SU-DHL-6 (cell line): ENCODE results near the gene LAMA3.

Experiments
- H2AFZ ChIP-seq: fragments of 200-600 bp; sonication (generic); 2 replicates; pipeline ENCODE4 v1.6.1; 2014; ENCODE audit warnings: low read depth, mild to moderate bottlenecking, moderate library complexity, mixed read lengths, antibody characterized with exemption, low read length; ENCODE audit not compliant: severe bottlenecking
- H3F3A ChIP-seq: fragments of 200-600 bp; shearing (Covaris generic); 2 replicates; pipeline ENCODE4 v1.6.0; 2016; ENCODE audit warnings: antibody characterized with exemption, mild to moderate bottlenecking; ENCODE audit not compliant: insufficient read depth
- H3K27ac ChIP-seq: fragments of 200-600 bp; sonication (generic); 2 replicates; pipeline ENCODE4 v1.5.1; 2016; ENCODE audit warnings: low read depth, mild to moderate bottlenecking, low read length, moderate library complexity, mixed read lengths
- H3K27me3 ChIP-seq: fragments of 200-600 bp; sonication (generic), shearing (Covaris generic); 2 replicates; pipeline ENCODE4 v1.6.0; 2014; ENCODE audit warnings: mild to moderate bottlenecking, low read length
- H3K36me3 ChIP-seq: fragments of 200-600 bp; sonication (generic); 2 replicates; pipeline ENCODE4 v1.6.1; 2014; ENCODE audit warnings: mild to moderate bottlenecking, low read length, mixed read lengths
- H3K4me2 ChIP-seq: fragments of 300-600, 200-600 bp; shearing (Covaris generic), sonication (generic); 2 replicates; pipeline ENCODE4 v1.6.0; 2014; ENCODE audit warnings: low read length, low read depth, mild to moderate bottlenecking; ENCODE audit not compliant: poor library complexity, severe bottlenecking
- H3K4me3 ChIP-seq: fragments of 200-600 bp; sonication (generic); 2 replicates; pipeline ENCODE4 v1.5.1; 2014; ENCODE audit warnings: antibody characterized with exemption, low read length, mild to moderate bottlenecking, mixed read lengths; ENCODE audit not compliant: insufficient read depth, poor library complexity, severe bottlenecking
- H3K79me2 ChIP-seq: fragments of 200-600 bp; sonication (generic); 2 replicates; pipeline ENCODE4 v1.6.1; 2014; ENCODE audit warnings: mild to moderate bottlenecking, low read length, moderate library complexity; ENCODE audit not compliant: insufficient read depth
- H3K9ac ChIP-seq: fragments of 200-600 bp; sonication (generic); 2 replicates; pipeline ENCODE4 v1.7.0; 2014; ENCODE audit warnings: mild to moderate bottlenecking, low read length
- H3K9me2 ChIP-seq: fragments of 200-600 bp; sonication (generic); replicated peaks from 2 replicates; pipeline ENCODE4 v1.6.1; 2014; ENCODE audit warnings: low read length; ENCODE audit not compliant: insufficient read depth
- H3K9me3 ChIP-seq: fragments of 200-600 bp; sonication (generic); 2 replicates; pipeline ENCODE4 v1.6.1; 2014; ENCODE audit warnings: low read length, mixed read lengths; ENCODE audit not compliant: insufficient read depth
- H4K20me1 ChIP-seq: fragments of 200-600 bp; sonication (generic); 2 replicates; pipeline ENCODE4 v1.6.1; 2014; ENCODE audit warnings: low read depth, mild to moderate bottlenecking, antibody characterized with exemption, low read length, moderate library complexity, mixed read lengths
- EZH2phosphoT487 ChIP-seq: fragments of 200-600 bp; sonication (generic), shearing (Covaris generic); conservative IDR thresholded peaks from 2 replicates; pipeline ENCODE4 v1.6.1; 2018; ENCODE audit warnings: mild to moderate bottlenecking, antibody characterized with exemption, low read length, moderate library complexity, mixed read lengths
- TF ChIP-seq, protein P1 (sequence below): fragments of 200-600 bp; sonication (generic); IDR thresholded peaks from one replicate; pipeline ENCODE4 v1.5.1; 2017; ENCODE audit warnings: antibody characterized with exemption, mild to moderate bottlenecking, low read length, moderate library complexity; ENCODE audit not compliant: insufficient read depth, poor library complexity, severe bottlenecking

LAMA3 gene

DNA sequence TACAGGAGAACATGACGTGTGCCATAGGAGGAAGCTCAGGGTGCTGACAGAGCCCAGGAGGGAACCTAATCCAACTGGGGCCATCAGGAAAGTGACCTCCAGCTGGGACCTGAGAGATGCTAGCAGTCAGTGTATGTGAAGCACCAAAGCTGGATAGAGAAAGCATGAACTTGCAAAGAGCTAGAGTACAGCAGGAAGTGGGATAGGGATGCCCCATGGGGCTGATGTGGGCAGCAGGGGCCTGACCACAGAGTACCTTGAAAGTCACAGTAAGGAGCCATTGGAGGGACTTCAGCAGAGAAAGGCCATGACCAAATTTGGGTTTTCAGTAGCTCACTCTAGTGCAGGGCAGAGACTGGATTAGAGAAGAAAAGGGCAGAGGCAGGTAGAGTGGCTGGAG is 233.7 kb downstream of the LAMA3 start:
- Histone ChIP-seq H3K27me3 (no peaks in the 10 kb centered on the region), H3K36me3 (no peaks in the 10 kb centered on the region), H4K20me1 (no peaks in the 10 kb centered on the region), H3F3A (no peaks in the 10 kb centered on the region), H3K9me2 (no peaks in the 10 kb centered on the region), H3K4me2 (no peak overlapping the region), H2AFZ (no peak overlapping the region), H3K27ac (no peak overlapping the region), H3K79me2 (no peaks in the 10 kb centered on the region), H3K9ac (no peak overlapping the region), H3K4me3 (no peak overlapping the region), H3K9me3 (no peaks in the 10 kb centered on the region)
- TF ChIP-seq EZH2phosphoT487 = no peak
- TF ChIP-seq, protein P1, sequence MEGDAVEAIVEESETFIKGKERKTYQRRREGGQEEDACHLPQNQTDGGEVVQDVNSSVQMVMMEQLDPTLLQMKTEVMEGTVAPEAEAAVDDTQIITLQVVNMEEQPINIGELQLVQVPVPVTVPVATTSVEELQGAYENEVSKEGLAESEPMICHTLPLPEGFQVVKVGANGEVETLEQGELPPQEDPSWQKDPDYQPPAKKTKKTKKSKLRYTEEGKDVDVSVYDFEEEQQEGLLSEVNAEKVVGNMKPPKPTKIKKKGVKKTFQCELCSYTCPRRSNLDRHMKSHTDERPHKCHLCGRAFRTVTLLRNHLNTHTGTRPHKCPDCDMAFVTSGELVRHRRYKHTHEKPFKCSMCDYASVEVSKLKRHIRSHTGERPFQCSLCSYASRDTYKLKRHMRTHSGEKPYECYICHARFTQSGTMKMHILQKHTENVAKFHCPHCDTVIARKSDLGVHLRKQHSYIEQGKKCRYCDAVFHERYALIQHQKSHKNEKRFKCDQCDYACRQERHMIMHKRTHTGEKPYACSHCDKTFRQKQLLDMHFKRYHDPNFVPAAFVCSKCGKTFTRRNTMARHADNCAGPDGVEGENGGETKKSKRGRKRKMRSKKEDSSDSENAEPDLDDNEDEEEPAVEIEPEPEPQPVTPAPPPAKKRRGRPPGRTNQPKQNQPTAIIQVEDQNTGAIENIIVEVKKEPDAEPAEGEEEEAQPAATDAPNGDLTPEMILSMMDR = no peak

DNA sequence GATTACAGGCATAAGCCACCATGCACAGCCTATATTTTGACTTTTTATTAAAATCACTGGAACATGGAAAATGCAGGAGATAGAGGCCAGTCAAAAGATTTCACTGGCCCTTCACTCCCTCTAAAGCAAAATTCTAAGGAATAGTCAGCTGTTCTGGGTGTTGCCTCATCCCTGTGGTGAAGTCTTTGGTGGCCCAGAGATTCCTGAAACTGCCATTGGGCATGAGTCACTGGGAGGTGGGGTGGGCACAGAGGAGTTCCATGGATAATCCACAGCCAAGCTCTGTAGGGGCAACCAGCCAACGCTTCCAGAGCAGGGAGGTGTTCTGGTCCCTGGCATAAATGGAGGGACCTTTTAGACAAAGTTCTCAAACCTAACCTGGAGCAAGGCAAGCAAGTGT is 235.6 kb downstream of the LAMA3 start:
- TF ChIP-seq, protein P1 = no peak
- Histone ChIP-seq H3K27ac (no peak overlapping the region), H3K79me2 (no peaks in the 10 kb centered on the region)

DNA sequence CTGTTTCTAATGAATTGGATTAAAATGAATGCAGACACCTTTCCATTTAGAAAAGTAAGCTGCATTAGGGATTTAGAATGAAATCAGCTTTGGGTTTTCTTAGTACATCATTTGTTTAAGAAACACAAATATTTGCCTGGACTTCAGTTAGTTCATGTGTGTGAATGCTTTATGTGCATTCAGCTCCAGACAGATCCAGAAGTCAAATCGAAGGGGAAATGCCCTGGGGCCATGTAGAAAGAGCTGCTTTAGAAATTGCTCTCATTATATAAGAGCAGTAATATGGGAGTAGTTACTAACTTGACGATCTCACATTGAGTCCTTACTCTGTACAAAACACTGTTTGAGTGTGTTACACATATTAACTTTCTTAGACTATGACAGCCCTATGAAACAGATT is 237.3 kb downstream of the LAMA3 start:
- H3K27ac ChIP-seq = no peak overlapping the region
- H3K36me3 ChIP-seq = no peaks in the 10 kb centered on the region
- no peak overlapping the region for H3K4me2 ChIP-seq
- TF ChIP-seq EZH2phosphoT487 = no peak
- TF ChIP-seq, protein P1 = no peak
- no peaks in the 10 kb centered on the region for H4K20me1 ChIP-seq
- no peak overlapping the region for H3K9ac ChIP-seq
- no peak overlapping the region for H3K4me3 ChIP-seq
- no peaks in the 10 kb centered on the region for H3K79me2 ChIP-seq
- no peak overlapping the region for H2AFZ ChIP-seq
- no peaks in the 10 kb centered on the region for H3K9me2 ChIP-seq
- H3F3A ChIP-seq = no peaks in the 10 kb centered on the region
- H3K27me3 ChIP-seq = no peaks in the 10 kb centered on the region
- H3K9me3 ChIP-seq = no peaks in the 10 kb centered on the region

More for the DNA sequence above, 235.6 kb downstream of the LAMA3 start:
- Histone ChIP-seq H3K36me3 (no peaks in the 10 kb centered on the region), H3K27me3 (no peaks in the 10 kb centered on the region), H3K9me3 (no peaks in the 10 kb centered on the region), H3K4me3 (no peak overlapping the region), H3K9ac (no peak overlapping the region), H3K4me2 (no peak overlapping the region), H3K9me2 (no peaks in the 10 kb centered on the region), H2AFZ (no peak overlapping the region), H4K20me1 (no peaks in the 10 kb centered on the region), H3F3A (no peaks in the 10 kb centered on the region)
